GM10266 (cell line): ENCODE measurements around the gene KIF26A.

Experiments
- DNase-seq: peaks from one replicate; pipeline ENCODE4 v3.0.0; 2012; ENCODE audit errors: extremely low spot score
- CTCF ChIP-seq: IDR thresholded peaks from 2 replicates; pipeline ENCODE4 v1.5.1; 2012; ENCODE audit warnings: mild to moderate bottlenecking, low read depth; ENCODE audit not compliant: control insufficient read depth, insufficient read depth; ENCODE audit errors: missing control alignments

Gene KIF26A

GRCh38 chr14:104103061-104103445 is 35.3 kb upstream of the KIF26A start:
- TF ChIP-seq CTCF = no peak
- no peak for DNase-seq

GRCh38 chr14:104103446-104104075 is 34.8 kb upstream of the KIF26A start:
- DNase-seq = no peak
- no peak for TF ChIP-seq CTCF

DNA sequence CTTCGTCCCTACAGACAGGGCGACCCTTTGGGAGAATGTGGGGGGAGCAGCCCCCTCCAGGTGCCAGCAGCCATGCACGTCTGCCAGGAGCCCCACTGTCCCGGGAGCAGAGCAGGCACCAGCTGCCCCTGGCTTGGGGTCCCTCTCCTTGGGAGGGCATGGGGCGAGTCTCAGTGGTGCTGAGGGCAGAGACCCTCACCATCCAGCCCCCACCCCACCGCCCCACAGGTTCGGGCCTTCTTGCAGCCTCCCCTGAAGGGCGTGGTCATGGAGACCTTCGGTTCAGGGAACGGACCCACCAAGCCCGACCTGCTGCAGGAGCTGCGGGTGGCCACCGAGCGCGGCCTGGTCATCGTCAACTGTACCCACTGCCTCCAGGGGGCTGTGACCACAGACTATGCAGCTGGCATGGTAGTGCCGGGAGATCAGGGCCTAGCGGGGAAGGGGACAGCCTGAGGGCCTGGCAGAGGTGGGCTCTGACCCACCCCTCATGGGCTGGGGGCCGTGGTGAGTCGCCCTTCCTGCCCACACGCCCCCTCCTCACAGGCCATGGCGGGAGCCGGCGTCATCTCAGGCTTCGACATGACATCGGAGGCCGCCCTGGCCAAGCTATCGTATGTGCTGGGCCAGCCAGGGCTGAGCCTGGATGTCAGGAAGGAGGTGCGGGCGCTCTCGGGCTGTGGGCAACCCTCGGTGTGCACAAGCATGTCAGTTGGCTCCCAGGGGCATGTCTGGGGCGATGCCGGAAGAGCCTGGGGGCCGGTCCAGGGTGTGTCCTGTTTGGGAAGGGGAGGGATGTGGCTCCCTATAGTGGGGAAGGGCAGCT is 34.1 kb upstream of the KIF26A start:
- TF ChIP-seq CTCF = no peak
- no peak for DNase-seq

GRCh38 chr14:104105071-104105821 is 33.1 kb upstream of the KIF26A start:
- no peak for DNase-seq
- no peak for TF ChIP-seq CTCF

- no peak for TF ChIP-seq CTCF
- no peak for DNase-seq
These were observed 32.4 kb upstream of the KIF26A start for GRCh38 chr14:104105822-104106470.

DNA sequence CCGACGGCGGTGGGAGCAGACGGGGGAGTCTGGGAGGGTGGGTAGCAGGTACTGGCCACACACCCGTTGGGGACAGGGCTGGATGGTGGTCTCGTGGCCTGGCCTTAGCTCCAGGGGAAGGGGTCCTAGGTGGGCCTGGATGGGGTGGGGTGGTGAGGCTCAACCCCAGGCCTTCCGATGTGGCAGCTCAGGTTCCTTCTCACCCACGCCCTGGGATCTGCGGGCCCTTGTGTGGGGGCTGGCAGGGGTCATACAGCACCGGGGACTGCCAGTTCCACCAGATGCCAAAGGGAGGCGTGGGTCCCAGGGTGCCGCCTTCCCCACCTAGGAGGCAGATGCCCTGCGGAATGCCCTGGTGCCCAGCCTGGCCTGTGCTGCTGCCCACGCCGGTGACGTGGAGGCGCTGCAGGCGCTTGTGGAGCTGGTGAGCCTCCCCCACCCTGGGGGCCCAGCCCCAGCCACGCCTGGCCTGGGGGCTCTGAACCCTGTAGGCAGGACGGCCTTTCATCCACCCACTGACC is 31.9 kb upstream of the KIF26A start:
- no peak for DNase-seq
- no peak for TF ChIP-seq CTCF
